NCI-H1105 treated with DMSO at 0.1 percent for 48 hours (cell line): ENCODE measurements around the gene FFAR1.

Source experiments
- DNase-seq: peaks from one replicate; lab custom pipeline; 2025; lab: John Stamatoyannopoulos, UW

FFAR1 gene

GRCh38 chr19:35315883-35316282 is 31.8 kb upstream of the FFAR1 start:
- no peak for DNase-seq

GRCh38 chr19:35316560-35316959 is 31.1 kb upstream of the FFAR1 start:
- DNase-seq, result no peak

GRCh38 chr19:35317464-35318043 is 30.1 kb upstream of the FFAR1 start:
- DNase-seq, result no peak

GRCh38 chr19:35318679-35319448 is 28.8 kb upstream of the FFAR1 start:
- no peak for DNase-seq

GRCh38 chr19:35320065-35320713 is 27.5 kb upstream of the FFAR1 start:
- DNase-seq, result no peak

GRCh38 chr19:35321291-35321690 is 26.4 kb upstream of the FFAR1 start:
- DNase-seq, result no peak

- DNase-seq, result no peak
Measured at GRCh38 chr19:35322014-35322413, 25.7 kb upstream of the FFAR1 start.

- DNase-seq, result no peak
Measured at GRCh38 chr19:35327642-35328041, 20.1 kb upstream of the FFAR1 start.

GRCh38 chr19:35328851-35329285 is 18.8 kb upstream of the FFAR1 start, which contains the start of gene CD22:
TSS of gene CD22 (plus strand) at chr19:35329187. CDS start at chr19:35332041, 2,854 bp downstream.
- no peak for DNase-seq

GRCh38 chr19:35329323-35329722 is 18.4 kb upstream of the FFAR1 start:
- DNase-seq, result no peak

- no peak for DNase-seq
Measured at GRCh38 chr19:35330475-35330874, 17.2 kb upstream of the FFAR1 start.

GRCh38 chr19:35331551-35332214 is 16.0 kb upstream of the FFAR1 start:
- DNase-seq, result no peak

- no peak for DNase-seq
Measured at GRCh38 chr19:35332817-35333216, 14.9 kb upstream of the FFAR1 start.

- DNase-seq, result no peak
Measured at GRCh38 chr19:35334144-35334753, 13.5 kb upstream of the FFAR1 start.

- DNase-seq, result no peak
Measured at GRCh38 chr19:35336166-35336955, 11.3 kb upstream of the FFAR1 start.

GRCh38 chr19:35337097-35337983 is 10.4 kb upstream of the FFAR1 start:
- DNase-seq, result no peak

GRCh38 chr19:35337984-35338296 is 9.8 kb upstream of the FFAR1 start:
- no peak for DNase-seq

GRCh38 chr19:35340431-35340830 is 7.3 kb upstream of the FFAR1 start:
- DNase-seq, result no peak

GRCh38 chr19:35341006-35341405 is 6.7 kb upstream of the FFAR1 start:
- DNase-seq, result no peak

- no peak for DNase-seq
Measured at GRCh38 chr19:35341565-35342225, 6.0 kb upstream of the FFAR1 start.
